Omental fat pad (tissue), 4 donors: ENCODE measurements around the gene ONECUT3. TPM values are rescaled to one million over a fixed set of nuclear protein-coding genes. Genes with fewer than 3 reads are reported as not detected.

Source experiments
- ATAC-seq: fragments of 150-250 bp; one replicate; pipeline ENCODE4 v1.9.1; 2016; ENCODE audit warnings: mild to moderate bottlenecking, moderate library complexity; ENCODE audit not compliant: low FRiP score
- DNase-seq: peaks from one replicate; pipeline ENCODE4 v3.0.0-alpha.2; 2019; ENCODE audit warnings: low spot score
- small RNA-seq: library from RNA; depleted of rRNA; stranded (forward); fragments of <200 nt; gene quantifications from one replicate; pipeline ENCODE3, GENCODE V24; 2016
- total RNA-seq, 4 donors: library from RNA; depleted of rRNA; stranded (reverse); fragments of >200 nt; gene quantifications; one replicate each; pipeline ENCODE4 v1.1.0, GENCODE V29; 2016
- TF ChIP-seq, protein P1 (sequence below), 3 donors: fragments of 450-650 bp; IDR thresholded peaks; one replicate each; pipeline ENCODE4 v1.5.1; 2016 to 2017; ENCODE audit warnings: antibody characterized with exemption in 3 of 3, mild to moderate bottlenecking in 3 of 3, moderate library complexity in 2 of 3

ONECUT3 gene
- total RNA-seq, 4 donors from 2014 or later: not detected

DNA sequence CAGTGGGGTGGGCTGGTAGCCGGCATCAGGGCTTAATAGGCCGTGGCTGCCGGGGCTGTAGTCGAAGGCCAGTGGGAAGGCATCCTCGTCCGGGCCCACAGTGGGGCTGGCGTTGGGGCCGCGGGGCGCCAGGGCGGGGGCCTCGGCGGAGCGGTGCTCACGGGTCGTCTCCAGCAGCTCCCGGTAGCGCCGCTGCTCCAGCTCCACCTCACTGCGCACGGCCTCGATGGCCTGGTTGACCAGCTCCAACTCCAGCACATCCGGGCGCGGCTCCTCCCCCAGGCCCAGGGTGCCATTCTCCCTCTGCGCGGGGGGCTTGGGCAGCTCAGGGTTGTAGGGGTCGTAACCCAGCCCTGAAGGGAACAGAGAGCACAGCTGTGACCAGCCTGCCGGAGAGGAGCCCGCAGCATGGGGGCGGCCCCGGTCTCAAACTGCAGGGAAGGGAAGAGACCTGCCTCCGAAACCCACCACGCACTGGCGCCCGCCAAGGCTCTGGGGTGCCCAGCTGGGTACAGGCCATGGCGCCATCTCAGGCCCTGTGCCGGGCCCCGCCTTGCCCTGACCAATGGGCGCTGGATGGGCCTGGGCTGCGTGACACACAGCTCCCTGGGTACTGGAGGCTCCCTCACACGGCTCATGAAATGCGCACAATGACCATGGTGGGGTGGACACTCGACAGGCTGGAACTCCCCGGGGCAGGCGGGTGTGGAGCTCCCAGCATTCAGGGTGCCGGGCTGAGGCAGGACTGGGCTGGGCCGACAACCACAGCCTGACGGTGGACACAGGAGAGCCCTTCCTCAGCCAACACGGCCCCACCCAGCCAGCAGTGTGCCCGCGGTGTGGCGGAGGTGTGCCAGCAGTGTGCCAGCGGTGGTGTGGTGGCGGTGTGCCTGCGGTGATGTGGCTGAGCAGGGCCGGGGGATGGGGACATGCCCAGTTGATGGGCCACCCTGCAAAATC, 75.3 kb downstream of the ONECUT3 start:
- ATAC-seq (no peak), DNase-seq (no peak)
- TF ChIP-seq, protein P1, sequence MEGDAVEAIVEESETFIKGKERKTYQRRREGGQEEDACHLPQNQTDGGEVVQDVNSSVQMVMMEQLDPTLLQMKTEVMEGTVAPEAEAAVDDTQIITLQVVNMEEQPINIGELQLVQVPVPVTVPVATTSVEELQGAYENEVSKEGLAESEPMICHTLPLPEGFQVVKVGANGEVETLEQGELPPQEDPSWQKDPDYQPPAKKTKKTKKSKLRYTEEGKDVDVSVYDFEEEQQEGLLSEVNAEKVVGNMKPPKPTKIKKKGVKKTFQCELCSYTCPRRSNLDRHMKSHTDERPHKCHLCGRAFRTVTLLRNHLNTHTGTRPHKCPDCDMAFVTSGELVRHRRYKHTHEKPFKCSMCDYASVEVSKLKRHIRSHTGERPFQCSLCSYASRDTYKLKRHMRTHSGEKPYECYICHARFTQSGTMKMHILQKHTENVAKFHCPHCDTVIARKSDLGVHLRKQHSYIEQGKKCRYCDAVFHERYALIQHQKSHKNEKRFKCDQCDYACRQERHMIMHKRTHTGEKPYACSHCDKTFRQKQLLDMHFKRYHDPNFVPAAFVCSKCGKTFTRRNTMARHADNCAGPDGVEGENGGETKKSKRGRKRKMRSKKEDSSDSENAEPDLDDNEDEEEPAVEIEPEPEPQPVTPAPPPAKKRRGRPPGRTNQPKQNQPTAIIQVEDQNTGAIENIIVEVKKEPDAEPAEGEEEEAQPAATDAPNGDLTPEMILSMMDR (IDR thresholded peaks at IDR 0.05): no peak

DNA sequence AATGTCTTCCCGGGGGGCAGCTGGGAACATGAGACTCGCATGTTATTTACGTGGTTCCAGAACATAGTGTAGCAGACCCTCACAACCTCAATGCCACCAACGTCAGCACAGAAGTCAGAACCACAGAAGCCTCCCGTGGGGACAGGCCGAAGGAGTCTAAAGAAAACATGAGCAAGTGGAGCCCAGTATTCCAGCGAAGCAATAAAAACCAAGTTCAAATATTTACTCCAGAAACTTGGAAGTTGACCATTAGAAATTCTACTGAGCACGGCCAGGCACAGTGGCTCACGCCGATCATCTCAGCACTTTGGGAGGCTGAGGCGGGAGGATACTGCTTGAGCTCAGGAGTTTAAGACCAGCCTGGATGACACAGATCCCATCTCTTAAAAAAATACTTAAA, 76.7 kb downstream of the ONECUT3 start:
- ATAC-seq (no peak), DNase-seq (no peak)
- TF ChIP-seq, protein P1 (IDR thresholded peaks at IDR 0.05): no peak

DNA sequence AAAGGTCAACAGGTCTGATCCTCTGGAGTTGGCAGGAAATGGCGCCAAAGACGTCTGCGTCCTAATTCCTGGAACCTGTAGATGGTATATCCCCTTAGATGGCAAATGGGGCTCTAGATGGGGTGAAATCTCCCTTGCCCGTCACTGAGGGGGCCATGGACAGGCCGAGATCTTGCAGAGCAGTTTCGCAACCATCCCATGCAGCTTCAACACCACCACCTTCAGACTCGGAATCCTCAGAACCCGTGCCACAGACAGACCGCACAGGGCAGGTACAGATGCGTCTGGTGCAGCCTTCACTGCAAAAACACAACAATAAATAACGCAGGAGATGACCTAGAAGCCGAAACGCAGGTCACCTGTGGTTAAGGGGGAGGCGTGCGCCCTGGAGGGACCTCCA, 77.3 kb downstream of the ONECUT3 start:
- ATAC-seq (no peak), DNase-seq (no peak)
- TF ChIP-seq, protein P1 (IDR thresholded peaks at IDR 0.05): no peak

Small RNA genes lying within 50 kb of the gene (small RNA-seq; reads per million reads assigned to genes)
- not detected for gene RF00017

Other genes with a start within 250 kb of the ONECUT3 start
- gene ADAMTSL5, start 240.5 kb upstream of the ONECUT3 start, total RNA-seq: 1 to 10 TPM in 2 of 4 donors, under 1 TPM in 2; 0.60 to 4.3 (median 0.89) TPM
- not detected for gene PLK5, start 229.4 kb upstream of the ONECUT3 start, total RNA-seq
- 10 to 100 TPM in 1 of 4 donors, 1 to 10 TPM in 3; 3.3 to 10.2 (median 7.7) TPM for gene MEX3D, start 185.2 kb upstream of the ONECUT3 start, total RNA-seq
- gene MBD3, start 160.6 kb upstream of the ONECUT3 start, total RNA-seq: 100 to 1,000 TPM in 1 of 4 donors, 10 to 100 TPM in 3; 71.1 to 100 (median 78.3) TPM
- 10 to 100 TPM; 56.6 to 83.2 (median 64.6) TPM for gene UQCR11, start 148.0 kb upstream of the ONECUT3 start, total RNA-seq
- 10 to 100 TPM; 24.2 to 46.6 (median 40.4) TPM for gene TCF3, start 100.9 kb upstream of the ONECUT3 start, total RNA-seq
- 1 to 10 TPM in 3 of 4 donors, under 1 TPM in 1; 0.88 to 2.4 (median 1.9) TPM for gene ATP8B3, start 58.8 kb downstream of the ONECUT3 start, total RNA-seq
- gene REXO1, start 95.0 kb downstream of the ONECUT3 start, total RNA-seq: 10 to 100 TPM; 17.0 to 31.3 (median 19.6) TPM
- gene KLF16, start 110.1 kb downstream of the ONECUT3 start, total RNA-seq: 10 to 100 TPM in 1 of 4 donors, 1 to 10 TPM in 3; 4.0 to 19.5 (median 6.7) TPM
- gene ABHD17A, start 132.0 kb downstream of the ONECUT3 start, total RNA-seq: 100 to 1,000 TPM in 1 of 4 donors, 10 to 100 TPM in 3; 70.1 to 117 (median 87.8) TPM
- 1 to 10 TPM; 2.4 to 6.2 (median 3.9) TPM for gene ADAT3, start 151.9 kb downstream of the ONECUT3 start, total RNA-seq
- gene SCAMP4, start 151.9 kb downstream of the ONECUT3 start, total RNA-seq: 10 to 100 TPM; 38.0 to 57.8 (median 45.6) TPM
- 10 to 100 TPM; 49.3 to 76.6 (median 52.3) TPM for gene CSNK1G2, start 187.7 kb downstream of the ONECUT3 start, total RNA-seq